ENCODE measurements around the gene C3AR1.

Gene C3AR1

DNA sequence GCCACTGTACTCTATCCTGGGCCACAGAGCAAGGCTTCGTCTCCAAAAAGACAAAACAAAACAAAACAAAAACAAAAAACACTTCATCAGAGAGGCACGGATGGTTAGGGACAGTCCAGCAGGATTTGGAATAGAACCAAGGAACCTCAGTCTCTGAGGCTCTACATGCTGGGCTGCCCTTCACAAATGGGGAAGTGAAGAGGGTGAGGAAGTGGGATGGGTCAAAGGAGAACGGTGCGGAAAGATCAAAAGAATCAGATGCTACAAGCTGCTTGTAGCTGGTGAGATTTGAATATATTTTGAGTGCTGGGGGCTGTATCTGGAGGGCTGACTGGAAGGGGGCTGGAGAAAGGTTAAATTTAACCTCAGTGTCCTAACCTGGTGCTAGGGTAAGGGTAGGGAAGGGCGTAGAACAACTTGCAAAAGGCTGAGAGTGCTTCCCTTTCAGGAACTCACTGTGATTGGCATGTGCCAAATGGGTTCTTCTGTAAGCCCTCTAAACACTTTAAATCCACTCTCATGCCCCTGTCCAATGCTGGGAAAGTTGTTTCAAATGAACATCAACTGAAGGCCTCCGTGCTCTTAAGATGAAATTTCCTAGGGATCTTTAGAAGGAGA lies 29.0 kb downstream of the C3AR1 start:
- no peak for TF ChIP-seq CTCF (IDR thresholded peaks at IDR 0.05; ENCODE audit: low read length)
- TF ChIP-seq EZH2phosphoT487 (IDR thresholded peaks at IDR 0.05; ENCODE audit: low read length), result no peak
- TF ChIP-seq EZH2 (optimal IDR thresholded peaks at IDR 0.05; ENCODE audit: low read depth, low read length), result no peak
- no peaks in the 10 kb centered on the region for H4K20me1 ChIP-seq (ENCODE audit: insufficient read depth, low read length)
- H3F3A ChIP-seq (ENCODE audit: insufficient read depth, low read length), result no peaks in the 10 kb centered on the region
- H3K4me1 ChIP-seq (ENCODE audit: low read length), result peaks cover 22% of the 10 kb centered on the region; the same call in 1 of the 2 replicates
- peaks cover 44% of the 10 kb centered on the region for H3K79me2 ChIP-seq (ENCODE audit: low read length)
- H3K27me3 ChIP-seq (replicated peaks; ENCODE audit: insufficient read depth, low read length), result no peaks in the 10 kb centered on the region
- H3K4me2 ChIP-seq (ENCODE audit: low read depth, low read length), result no peak overlapping the region
- H3K4me3 ChIP-seq (ENCODE audit: low read length), result no peak overlapping the region
- H3K9me3 ChIP-seq (replicated peaks; ENCODE audit: insufficient read depth, low read length), result no peaks in the 10 kb centered on the region
- H3K9me2 ChIP-seq (replicated peaks; ENCODE audit: insufficient read depth, low read length), result no peaks in the 10 kb centered on the region
- DNase-seq, result no peak
- 0 out of 2 replicates have a peak, but pooled peaks cover 3% of the 10 kb centered on the region for H3K36me3 ChIP-seq (replicated peaks; ENCODE audit: insufficient read depth, low read length)
- H3K9ac ChIP-seq (ENCODE audit: low read length), result no peak overlapping the region
- no peak overlapping the region for H2AFZ ChIP-seq (ENCODE audit: low read length)
- H3K27ac ChIP-seq (ENCODE audit: low read length), result no peak overlapping the region

GRCh38 chr12:8036346-8036745 lies 29.8 kb downstream of the C3AR1 start:
- Histone ChIP-seq H3K9me3 (replicated peaks; ENCODE audit: insufficient read depth, low read length) (no peaks in the 10 kb centered on the region), H2AFZ (ENCODE audit: low read length) (no peak overlapping the region), H3K79me2 (ENCODE audit: low read length) (peaks cover 44% of the 10 kb centered on the region), H3K36me3 (replicated peaks; ENCODE audit: insufficient read depth, low read length) (0 out of 2 replicates have a peak, but pooled peaks cover 3% of the 10 kb centered on the region), H3F3A (ENCODE audit: insufficient read depth, low read length) (no peaks in the 10 kb centered on the region), H3K4me1 (ENCODE audit: low read length) (peaks cover 27% of the 10 kb centered on the region; the same call in 1 of the 2 replicates), H3K9me2 (replicated peaks; ENCODE audit: insufficient read depth, low read length) (no peaks in the 10 kb centered on the region), H4K20me1 (ENCODE audit: insufficient read depth, low read length) (no peaks in the 10 kb centered on the region), H3K4me2 (ENCODE audit: low read depth, low read length) (no peak overlapping the region), H3K27me3 (replicated peaks; ENCODE audit: insufficient read depth, low read length) (no peaks in the 10 kb centered on the region), H3K27ac (ENCODE audit: low read length) (no peak overlapping the region), H3K9ac (ENCODE audit: low read length) (no peak overlapping the region), H3K4me3 (ENCODE audit: low read length) (no peak overlapping the region)
- TF ChIP-seq EZH2phosphoT487 (IDR thresholded peaks at IDR 0.05; ENCODE audit: low read length) (no peak), CTCF (IDR thresholded peaks at IDR 0.05; ENCODE audit: low read length) (no peak), EZH2 (optimal IDR thresholded peaks at IDR 0.05; ENCODE audit: low read depth, low read length) (no peak)
- no peak for DNase-seq

DNA sequence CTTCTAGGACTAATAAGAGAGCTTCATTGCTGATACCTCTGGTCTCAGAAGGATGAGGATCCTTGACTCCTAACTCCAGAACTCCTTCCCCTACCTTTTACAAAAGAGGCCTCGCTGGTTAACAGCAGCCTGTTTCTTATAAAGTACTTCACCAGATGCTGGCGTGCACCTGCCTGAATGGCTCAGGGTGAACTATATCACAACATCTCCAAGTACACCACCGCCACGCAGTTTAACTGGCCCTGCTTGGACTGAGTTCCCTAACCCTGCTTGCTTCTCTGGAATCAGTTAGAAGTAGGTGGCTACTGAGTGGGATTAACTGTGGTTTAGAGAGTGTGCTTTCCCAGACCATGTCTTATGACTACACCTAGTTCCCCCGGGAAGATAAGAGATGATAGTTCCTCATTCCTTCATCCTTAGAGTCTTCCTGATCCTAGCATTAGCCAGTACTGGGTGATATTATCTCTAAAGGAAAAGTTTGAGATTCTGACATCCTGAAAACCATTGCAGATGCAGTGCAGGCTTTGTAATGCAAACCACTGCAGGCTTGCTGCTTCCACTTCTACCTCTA lies 30.6 kb downstream of the C3AR1 start:
- Histone ChIP-seq H2AFZ (ENCODE audit: low read length) (no peak overlapping the region), H3K4me1 (ENCODE audit: low read length) (peaks cover 27% of the 10 kb centered on the region; the same call in 1 of the 2 replicates), H3K27me3 (replicated peaks; ENCODE audit: insufficient read depth, low read length) (no peaks in the 10 kb centered on the region), H3K9me2 (replicated peaks; ENCODE audit: insufficient read depth, low read length) (no peaks in the 10 kb centered on the region), H3F3A (ENCODE audit: insufficient read depth, low read length) (no peaks in the 10 kb centered on the region), H3K4me3 (ENCODE audit: low read length) (no peak overlapping the region), H3K9me3 (replicated peaks; ENCODE audit: insufficient read depth, low read length) (no peaks in the 10 kb centered on the region), H3K79me2 (ENCODE audit: low read length) (peaks cover 44% of the 10 kb centered on the region), H3K27ac (ENCODE audit: low read length) (no peak overlapping the region), H3K4me2 (ENCODE audit: low read depth, low read length) (no peak overlapping the region), H3K36me3 (replicated peaks; ENCODE audit: insufficient read depth, low read length) (0 out of 2 replicates have a peak, but pooled peaks cover 3% of the 10 kb centered on the region), H4K20me1 (ENCODE audit: insufficient read depth, low read length) (no peaks in the 10 kb centered on the region), H3K9ac (ENCODE audit: low read length) (no peak overlapping the region)
- no peak for TF ChIP-seq EZH2phosphoT487 (IDR thresholded peaks at IDR 0.05; ENCODE audit: low read length)
- no peak for TF ChIP-seq CTCF (IDR thresholded peaks at IDR 0.05; ENCODE audit: low read length)
- no peak for TF ChIP-seq EZH2 (optimal IDR thresholded peaks at IDR 0.05; ENCODE audit: low read depth, low read length)
- DNase-seq, result no peak

Measured in MM.1S (cell line).